GM20000 (cell line): Measurements from ENCODE around the gene HCN1.

Experiments used
- DNase-seq: peaks from one replicate; pipeline ENCODE4 v3.0.0; 2012; ENCODE audit warnings: low spot score
- TF ChIP-seq, protein P1 (sequence below): IDR thresholded peaks from 2 replicates; pipeline ENCODE4 v1.5.1; 2012; ENCODE audit warnings: mild to moderate bottlenecking, control low read depth; ENCODE audit errors: extremely low read depth, missing control alignments

HCN1 gene

GRCh38 chr5:45672271-45672670, 23.9 kb downstream of the HCN1 start:
- DNase-seq = no peak
- TF ChIP-seq, protein P1, sequence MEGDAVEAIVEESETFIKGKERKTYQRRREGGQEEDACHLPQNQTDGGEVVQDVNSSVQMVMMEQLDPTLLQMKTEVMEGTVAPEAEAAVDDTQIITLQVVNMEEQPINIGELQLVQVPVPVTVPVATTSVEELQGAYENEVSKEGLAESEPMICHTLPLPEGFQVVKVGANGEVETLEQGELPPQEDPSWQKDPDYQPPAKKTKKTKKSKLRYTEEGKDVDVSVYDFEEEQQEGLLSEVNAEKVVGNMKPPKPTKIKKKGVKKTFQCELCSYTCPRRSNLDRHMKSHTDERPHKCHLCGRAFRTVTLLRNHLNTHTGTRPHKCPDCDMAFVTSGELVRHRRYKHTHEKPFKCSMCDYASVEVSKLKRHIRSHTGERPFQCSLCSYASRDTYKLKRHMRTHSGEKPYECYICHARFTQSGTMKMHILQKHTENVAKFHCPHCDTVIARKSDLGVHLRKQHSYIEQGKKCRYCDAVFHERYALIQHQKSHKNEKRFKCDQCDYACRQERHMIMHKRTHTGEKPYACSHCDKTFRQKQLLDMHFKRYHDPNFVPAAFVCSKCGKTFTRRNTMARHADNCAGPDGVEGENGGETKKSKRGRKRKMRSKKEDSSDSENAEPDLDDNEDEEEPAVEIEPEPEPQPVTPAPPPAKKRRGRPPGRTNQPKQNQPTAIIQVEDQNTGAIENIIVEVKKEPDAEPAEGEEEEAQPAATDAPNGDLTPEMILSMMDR = no peak

- DNase-seq = no peak
- TF ChIP-seq, protein P1 = no peak
Observed at GRCh38 chr5:45648744-45649143, 47.4 kb downstream of the HCN1 start.

GRCh38 chr5:45643056-45643455, 53.1 kb downstream of the HCN1 start:
- DNase-seq = no peak
- TF ChIP-seq, protein P1 = no peak

DNA sequence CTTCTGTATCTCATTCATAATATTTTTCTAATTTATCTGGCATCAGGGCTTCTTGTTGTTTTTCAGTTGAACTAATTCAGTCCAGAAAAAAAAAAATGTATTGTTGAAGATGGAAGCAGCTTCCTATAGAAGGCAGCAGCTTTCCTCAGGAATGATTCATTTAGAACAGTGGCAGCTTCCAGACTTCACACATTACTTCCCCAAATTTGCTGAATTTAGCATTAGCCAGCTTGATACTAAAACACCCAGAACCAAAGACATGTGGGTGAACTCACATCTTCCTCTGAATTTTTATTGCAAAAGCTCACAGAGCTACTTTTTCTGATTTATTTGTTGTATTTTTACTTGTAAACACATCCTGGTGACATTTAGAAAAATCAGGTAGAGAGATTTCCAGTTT, 53.8 kb downstream of the HCN1 start:
- no peak for DNase-seq
- TF ChIP-seq, protein P1 = no peak

GRCh38 chr5:45639040-45639439, 57.1 kb downstream of the HCN1 start:
- no peak for DNase-seq
- TF ChIP-seq, protein P1 = no peak

GRCh38 chr5:45627076-45627656, 69.0 kb downstream of the HCN1 start:
- DNase-seq = no peak
- TF ChIP-seq, protein P1 = no peak

DNA sequence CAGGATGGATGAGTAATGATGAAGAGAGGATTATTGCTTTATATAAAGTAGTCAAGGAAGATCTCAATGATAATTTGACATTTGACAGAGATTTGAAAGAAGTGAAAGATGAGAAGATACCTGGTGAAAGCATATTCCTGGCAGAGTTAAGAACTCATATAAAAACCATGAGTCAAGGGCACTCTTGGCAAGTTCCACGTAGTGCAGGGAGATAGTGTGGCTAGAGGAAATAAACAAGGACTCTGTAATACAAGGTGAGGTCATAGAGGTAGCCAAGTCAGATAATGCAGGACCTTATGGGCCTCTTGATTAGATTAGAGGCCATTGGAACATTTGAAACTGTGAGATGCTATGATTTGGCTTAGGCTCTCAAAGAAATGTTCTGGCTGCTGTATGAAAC, 72.3 kb downstream of the HCN1 start:
- TF ChIP-seq, protein P1 = no peak
- DNase-seq = no peak
